OCI-LY7 (cell line): ENCODE data around the gene RAB11B. TPM values are rescaled to one million over a fixed set of nuclear protein-coding genes. Genes with fewer than 3 reads are reported as not detected.

Experiments
- BruUV-seq: library from RNA; stranded (reverse); fragments of 400-500 nt; replicated peaks from 2 replicates; lab custom pipeline; 2021; lab: Mats Ljungman, UMichigan
- CTCF ChIA-PET: fragments of 300-600 bp; sonication (Branson Sonifier 250); formaldehyde crosslinking; loops from one replicate; lab custom pipeline; 2022; ENCODE audit warnings: antibody characterized with exemption; ENCODE audit not compliant: unreplicated experiment; lab: Charles Lee
- POLR2A ChIA-PET: fragments of 300-600 bp; sonication (Branson Sonifier 250); formaldehyde crosslinking; loops from one replicate; lab custom pipeline; 2022; ENCODE audit warnings: antibody characterized with exemption; lab: Charles Lee
- DNase-seq: peaks from one replicate; pipeline ENCODE4 v3.0.0-alpha.2; 2015; ENCODE audit warnings: low spot score
- H2AFZ ChIP-seq: fragments of 200-600 bp; sonication (generic), shearing (Covaris generic); 2 replicates; pipeline ENCODE4 v1.6.1; 2014; ENCODE audit warnings: mild to moderate bottlenecking, antibody characterized with exemption, low read length, moderate library complexity
- H3K27ac ChIP-seq: fragments of 200-600 bp; sonication (generic); 2 replicates; pipeline ENCODE4 v1.5.1; 2014; ENCODE audit warnings: mixed run types, low read depth, mild to moderate bottlenecking, moderate library complexity, low read length, inconsistent platforms; ENCODE audit not compliant: poor library complexity, severe bottlenecking
- H3K36me3 ChIP-seq: fragments of 200-600 bp; sonication (generic); 2 replicates; pipeline ENCODE4 v1.6.1; 2014; ENCODE audit warnings: mild to moderate bottlenecking, antibody characterized with exemption, low read length, moderate library complexity, mixed read lengths; ENCODE audit not compliant: insufficient read depth
- H3K4me1 ChIP-seq: fragments of 200-600 bp; sonication (generic); 2 replicates; pipeline ENCODE4 v1.5.1; 2014; ENCODE audit warnings: mild to moderate bottlenecking, low read length; ENCODE audit not compliant: insufficient read depth, poor library complexity, severe bottlenecking
- H3K4me2 ChIP-seq: fragments of 200-600 bp; sonication (generic); 2 replicates; pipeline ENCODE4 v1.6.1; 2014; ENCODE audit warnings: mild to moderate bottlenecking, low read length
- H3K4me3 ChIP-seq: fragments of 200-600 bp; sonication (generic); 2 replicates; pipeline ENCODE4 v1.5.1; 2014; ENCODE audit warnings: mild to moderate bottlenecking, low read depth, low read length; ENCODE audit not compliant: poor library complexity, severe bottlenecking
- H3K79me2 ChIP-seq: fragments of 200-600 bp; sonication (generic); 2 replicates; pipeline ENCODE4 v1.6.1; 2016; ENCODE audit warnings: low read depth, mild to moderate bottlenecking, low read length, moderate library complexity, mixed read lengths; ENCODE audit not compliant: insufficient read depth
- H3K9me2 ChIP-seq: fragments of 200-600 bp; sonication (generic); 2 replicates; pipeline ENCODE4 v1.6.1; 2016; ENCODE audit warnings: mild to moderate bottlenecking, low read length, mixed read lengths; ENCODE audit not compliant: insufficient read depth
- H3K9me3 ChIP-seq: fragments of 200-600 bp; sonication (generic); 2 replicates; pipeline ENCODE4 v1.6.1; 2014; ENCODE audit warnings: mild to moderate bottlenecking, mixed run types, low read length, mixed read lengths
- H4K20me1 ChIP-seq: fragments of 200-600 bp; sonication (generic); 2 replicates; pipeline ENCODE4 v1.6.1; 2014; ENCODE audit warnings: mild to moderate bottlenecking, antibody characterized with exemption, low read length, moderate library complexity, mixed read lengths; ENCODE audit not compliant: insufficient read depth
- EZH2phosphoT487 ChIP-seq: fragments of 200-600 bp; sonication (generic); IDR thresholded peaks from 2 replicates; pipeline ENCODE4 v1.6.1; 2018; ENCODE audit warnings: low read depth, borderline replicate concordance, mild to moderate bottlenecking, mixed run types, antibody characterized with exemption, low read length, moderate library complexity, mixed read lengths
- intact Hi-C: fragments of 100-400 bp; cut with micrococcal nuclease; formaldehyde crosslinking; loops from one replicate; pipeline ENCODE4 v1.10.0; 2022; ENCODE audit not compliant: unreplicated experiment
- total RNA-seq, 2 experiments: library from RNA; depleted of rRNA in 1 of 2; stranded (reverse); fragments of >200 nt in 1 of 2; shearing (Covaris generic) in 1 of 2; gene quantifications; 2 replicates each; pipeline ENCODE4 v1.2.3, GENCODE V29; 2014 to 2022
- TF ChIP-seq, protein P1 (sequence below): fragments of 200-600 bp; sonication (generic); conservative IDR thresholded peaks from 2 replicates; pipeline ENCODE4 v1.5.1; 2014; ENCODE audit warnings: mild to moderate bottlenecking, antibody characterized with exemption, low read length, moderate library complexity, mixed read lengths

The RAB11B gene
- total RNA-seq, 2 experiments from 2014 or later = 24.5 to 84.9 TPM

GRCh38 chr19:8426283-8426682, 36.1 kb downstream of the RAB11B start:
- BruUV-seq = no TSS peak
- Histone ChIP-seq H2AFZ (no peak overlapping the region), H3K36me3 (no peaks in the 10 kb centered on the region), H3K9me2 (no peaks in the 10 kb centered on the region), H3K4me3 (no peak overlapping the region), H3K4me1 (no peaks in the 10 kb centered on the region), H3K4me2 (no peak overlapping the region), H3K27ac (no peak overlapping the region), H3K79me2 (no peaks in the 10 kb centered on the region), H4K20me1 (no peaks in the 10 kb centered on the region), H3K9me3 (no peaks in the 10 kb centered on the region)
- ChIA-PET CTCF (no interaction called here), POLR2A (no interaction called here)
- DNase-seq = no peak
- intact Hi-C loops = no loop called here
- TF ChIP-seq, protein P1, sequence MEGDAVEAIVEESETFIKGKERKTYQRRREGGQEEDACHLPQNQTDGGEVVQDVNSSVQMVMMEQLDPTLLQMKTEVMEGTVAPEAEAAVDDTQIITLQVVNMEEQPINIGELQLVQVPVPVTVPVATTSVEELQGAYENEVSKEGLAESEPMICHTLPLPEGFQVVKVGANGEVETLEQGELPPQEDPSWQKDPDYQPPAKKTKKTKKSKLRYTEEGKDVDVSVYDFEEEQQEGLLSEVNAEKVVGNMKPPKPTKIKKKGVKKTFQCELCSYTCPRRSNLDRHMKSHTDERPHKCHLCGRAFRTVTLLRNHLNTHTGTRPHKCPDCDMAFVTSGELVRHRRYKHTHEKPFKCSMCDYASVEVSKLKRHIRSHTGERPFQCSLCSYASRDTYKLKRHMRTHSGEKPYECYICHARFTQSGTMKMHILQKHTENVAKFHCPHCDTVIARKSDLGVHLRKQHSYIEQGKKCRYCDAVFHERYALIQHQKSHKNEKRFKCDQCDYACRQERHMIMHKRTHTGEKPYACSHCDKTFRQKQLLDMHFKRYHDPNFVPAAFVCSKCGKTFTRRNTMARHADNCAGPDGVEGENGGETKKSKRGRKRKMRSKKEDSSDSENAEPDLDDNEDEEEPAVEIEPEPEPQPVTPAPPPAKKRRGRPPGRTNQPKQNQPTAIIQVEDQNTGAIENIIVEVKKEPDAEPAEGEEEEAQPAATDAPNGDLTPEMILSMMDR = no peak
- TF ChIP-seq EZH2phosphoT487 = no peak

GRCh38 chr19:8429044-8429443, 38.9 kb downstream of the RAB11B start:
- no peak overlapping the region for H3K27ac ChIP-seq
- no peak overlapping the region for H3K4me2 ChIP-seq
- H3K36me3 ChIP-seq = no peaks in the 10 kb centered on the region
- no peaks in the 10 kb centered on the region for H4K20me1 ChIP-seq
- ChIA-PET POLR2A (interaction anchor here (0.7 kb wide), 1 partner anchor 28 kb away, joined by 5 read pairs; no protein-coding TSS in a partner anchor), CTCF (no interaction called here)
- H3K9me3 ChIP-seq = no peaks in the 10 kb centered on the region
- no peak for DNase-seq
- intact Hi-C loops = no loop called here
- no peaks in the 10 kb centered on the region for H3K4me1 ChIP-seq
- no peak overlapping the region for H3K4me3 ChIP-seq
- no peaks in the 10 kb centered on the region for H3K9me2 ChIP-seq
- TF ChIP-seq, protein P1 = no peak
- TF ChIP-seq EZH2phosphoT487 = no peak
- H3K79me2 ChIP-seq = no peaks in the 10 kb centered on the region
- BruUV-seq = no TSS peak
- H2AFZ ChIP-seq = no peak overlapping the region

GRCh38 chr19:8429826-8430225, 39.7 kb downstream of the RAB11B start:
- no peaks in the 10 kb centered on the region for H3K36me3 ChIP-seq
- H3K9me2 ChIP-seq = no peaks in the 10 kb centered on the region
- BruUV-seq = no TSS peak
- no peaks in the 10 kb centered on the region for H4K20me1 ChIP-seq
- ChIA-PET POLR2A (interaction anchor here (0.7 kb wide), 1 partner anchor 28 kb away, joined by 5 read pairs; no protein-coding TSS in a partner anchor), CTCF (no interaction called here)
- no peak overlapping the region for H3K4me2 ChIP-seq
- H3K4me1 ChIP-seq = no peaks in the 10 kb centered on the region
- intact Hi-C loops = no loop called here
- no peak overlapping the region for H3K27ac ChIP-seq
- TF ChIP-seq, protein P1 = no peak
- no peak for TF ChIP-seq EZH2phosphoT487
- DNase-seq = no peak
- no peaks in the 10 kb centered on the region for H3K9me3 ChIP-seq
- no peak overlapping the region for H2AFZ ChIP-seq
- no peaks in the 10 kb centered on the region for H3K79me2 ChIP-seq
- no peak overlapping the region for H3K4me3 ChIP-seq
